Germinal center (tissue), 1 donor: ENCODE results near the gene HAAO.

Source experiments
- DNase-seq: peaks from one replicate; pipeline ENCODE4 v3.0.0; 2012; ENCODE audit warnings: mixed read lengths, low spot score

Gene HAAO

GRCh38 chr2:42767080-42767898 is 25.1 kb downstream of the HAAO start:
- DNase-seq = no peak

- DNase-seq = no peak
These were observed 26.7 kb downstream of the HAAO start for GRCh38 chr2:42765686-42766085.

GRCh38 chr2:42764901-42765300 is 27.5 kb downstream of the HAAO start:
- no peak for DNase-seq

GRCh38 chr2:42764096-42764495 is 28.3 kb downstream of the HAAO start, which contains the start of gene OXER1:
Gene OXER1, minus strand, starts transcription at chr2:42764135. Its CDS starts 73 bp downstream, at chr2:42764062.
- no peak for DNase-seq

GRCh38 chr2:42762823-42763804 is 29.3 kb downstream of the HAAO start:
- no peak for DNase-seq

- DNase-seq = no peak
These were observed 30.2 kb downstream of the HAAO start for GRCh38 chr2:42762155-42762554.

- no peak for DNase-seq
These were observed 30.8 kb downstream of the HAAO start for GRCh38 chr2:42761554-42761953.

GRCh38 chr2:42758751-42759150 is 33.6 kb downstream of the HAAO start:
- no peak for DNase-seq

GRCh38 chr2:42757981-42758740 is 34.2 kb downstream of the HAAO start:
- DNase-seq = no peak

GRCh38 chr2:42756966-42757513 is 35.3 kb downstream of the HAAO start:
- DNase-seq = no peak

- no peak for DNase-seq
These were observed 36.1 kb downstream of the HAAO start for GRCh38 chr2:42756150-42756775.

GRCh38 chr2:42755191-42755880 is 37.0 kb downstream of the HAAO start:
- no peak for DNase-seq

- no peak for DNase-seq
These were observed 37.6 kb downstream of the HAAO start for GRCh38 chr2:42754776-42755140.

GRCh38 chr2:42754021-42754775 is 38.2 kb downstream of the HAAO start:
- peak; percentile 73 for DNase-seq

- no peak for DNase-seq
These were observed 39.3 kb downstream of the HAAO start for GRCh38 chr2:42752816-42753813.

- DNase-seq = peak; percentile 42
These were observed 40.1 kb downstream of the HAAO start for GRCh38 chr2:42752314-42752713.

- DNase-seq = no peak
These were observed 43.5 kb downstream of the HAAO start for GRCh38 chr2:42748840-42749239.

- DNase-seq = no peak
These were observed 45.0 kb downstream of the HAAO start for GRCh38 chr2:42747422-42747821.
